A549 treated with RU486 at 1 μM for 4 hours (cell line): ENCODE results near the gene CDX2. TPM values are rescaled to one million over a fixed set of nuclear protein-coding genes. Genes with fewer than 3 reads are reported as not detected.

Experiments
- total RNA-seq: library from RNA; stranded (reverse); fragments of 200-300 nt; extraction: Qiagen RNA extraction; gene quantifications from 5 replicates; pipeline ENCODE4 v1.2.3, GENCODE V29; 2022; ENCODE audit warnings: low read depth

CDX2 gene, protein sequence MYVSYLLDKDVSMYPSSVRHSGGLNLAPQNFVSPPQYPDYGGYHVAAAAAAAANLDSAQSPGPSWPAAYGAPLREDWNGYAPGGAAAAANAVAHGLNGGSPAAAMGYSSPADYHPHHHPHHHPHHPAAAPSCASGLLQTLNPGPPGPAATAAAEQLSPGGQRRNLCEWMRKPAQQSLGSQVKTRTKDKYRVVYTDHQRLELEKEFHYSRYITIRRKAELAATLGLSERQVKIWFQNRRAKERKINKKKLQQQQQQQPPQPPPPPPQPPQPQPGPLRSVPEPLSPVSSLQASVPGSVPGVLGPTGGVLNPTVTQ
- total RNA-seq, result 0.64 to 1.4 TPM (median 0.78 TPM) in 5 replicates

DNA sequence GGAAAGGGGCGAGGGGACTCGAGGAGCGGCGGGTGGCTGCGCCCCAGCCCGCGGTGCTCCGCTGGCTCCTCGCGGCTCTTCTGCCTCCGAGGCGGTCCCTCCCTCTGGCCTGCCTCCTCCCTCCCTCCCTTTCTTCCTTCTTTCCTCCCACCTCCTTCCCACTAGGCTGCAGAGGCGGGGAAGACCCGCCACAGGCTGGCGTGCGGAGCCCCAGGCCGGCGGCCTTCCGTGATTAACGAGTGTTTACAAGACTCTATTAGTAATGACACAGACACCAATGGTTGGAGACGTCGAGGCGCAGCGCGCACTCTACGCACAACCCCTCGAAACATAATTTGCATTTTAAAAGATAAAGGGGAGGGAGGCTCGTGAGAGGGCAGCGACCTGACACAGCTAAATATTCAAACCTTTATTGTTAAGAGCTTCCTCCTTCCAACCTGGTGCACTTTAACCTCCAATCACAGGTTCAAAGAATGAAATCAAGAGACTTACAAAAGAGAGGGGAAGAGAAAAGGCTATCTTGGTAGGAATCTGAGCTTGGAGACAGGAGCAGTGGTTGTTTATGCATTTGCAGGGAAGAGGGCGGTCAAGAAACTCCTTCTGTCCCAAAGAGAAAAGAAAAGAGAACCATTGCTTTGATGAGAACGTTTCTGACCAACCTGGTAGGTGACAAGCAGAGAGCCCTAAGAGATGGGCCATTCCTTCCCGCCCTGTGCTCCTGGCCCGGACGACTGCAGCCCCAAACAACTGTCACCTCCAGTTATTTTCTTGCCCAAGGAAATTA, at the start of gene CDX2:
Gene CDX2, minus strand, starts transcription at position 234 of the 784 bp plus-strand sequence. CDS start 309 bp downstream, outside the sequence.

DNA sequence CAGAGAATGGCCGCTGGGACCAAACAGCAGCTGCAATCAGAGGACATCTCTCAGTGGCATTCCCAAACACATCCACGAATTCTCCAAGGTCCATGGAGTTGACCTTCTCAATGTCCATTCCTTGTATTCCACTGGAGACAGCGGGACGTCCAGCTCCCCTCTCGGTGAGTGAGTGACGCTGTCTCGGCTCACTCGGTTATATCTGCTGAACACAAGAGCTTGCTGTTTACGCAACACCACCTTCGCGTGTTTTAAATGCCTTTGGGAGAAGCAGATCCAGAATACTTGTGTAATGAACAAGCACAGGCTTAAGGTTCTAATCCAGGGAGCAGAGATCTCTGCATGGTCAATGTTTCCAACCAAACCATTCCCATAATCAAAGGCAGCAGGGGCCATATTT, 19.4 kb upstream of the CDX2 start, which contains the start of gene URAD:
Gene URAD, minus strand, starts transcription at position 174 of the 400 bp plus-strand sequence. Its CDS starts 56 bp downstream, at position 118.

DNA sequence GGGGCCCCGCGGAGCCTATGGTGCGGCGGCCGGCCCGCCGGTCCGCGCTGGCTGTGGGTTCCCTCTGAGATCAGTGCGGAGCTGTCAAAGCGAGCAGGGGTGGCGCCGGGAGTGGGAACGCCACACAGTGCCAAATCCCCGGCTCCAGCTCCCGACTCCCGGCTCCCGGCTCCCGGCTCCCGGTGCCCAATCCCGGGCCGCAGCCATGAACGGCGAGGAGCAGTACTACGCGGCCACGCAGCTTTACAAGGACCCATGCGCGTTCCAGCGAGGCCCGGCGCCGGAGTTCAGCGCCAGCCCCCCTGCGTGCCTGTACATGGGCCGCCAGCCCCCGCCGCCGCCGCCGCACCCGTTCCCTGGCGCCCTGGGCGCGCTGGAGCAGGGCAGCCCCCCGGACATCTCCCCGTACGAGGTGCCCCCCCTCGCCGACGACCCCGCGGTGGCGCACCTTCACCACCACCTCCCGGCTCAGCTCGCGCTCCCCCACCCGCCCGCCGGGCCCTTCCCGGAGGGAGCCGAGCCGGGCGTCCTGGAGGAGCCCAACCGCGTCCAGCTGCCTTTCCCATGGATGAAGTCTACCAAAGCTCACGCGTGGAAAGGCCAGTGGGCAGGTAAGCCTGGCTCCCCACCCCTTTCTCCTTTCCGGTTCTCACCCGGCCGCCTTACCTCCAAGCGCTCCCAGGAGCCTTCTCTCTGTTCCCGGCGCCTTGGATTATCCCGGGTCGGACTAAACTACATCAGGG, 49.0 kb downstream of the CDX2 start, which contains the start of gene PDX1:
Gene PDX1, plus strand, starts transcription at position 67 of the 743 bp plus-strand sequence. Its CDS starts 139 bp downstream, at position 206.

Other genes with a start within 250 kb of the CDX2 start
- gene GSX1, start 176.8 kb downstream of the CDX2 start, total RNA-seq, result not detected in 5 replicates
- gene PDX1, start 49.3 kb downstream of the CDX2 start, total RNA-seq, result 0.06 to 0.13 TPM (median 0.12 TPM) in 4 of 5 replicates, not detected in the other
- gene URAD, start 19.4 kb upstream of the CDX2 start, total RNA-seq, result not detected in 5 replicates
- gene FLT3, start 131.3 kb upstream of the CDX2 start, total RNA-seq, result not detected in 5 replicates
- 4.6 to 8.9 TPM (median 8.7 TPM) in 5 replicates for gene PAN3, start 169.2 kb upstream of the CDX2 start, total RNA-seq